KMS-11 (cell line): ENCODE data around the gene BRICD5.

Source experiments
- H2AFZ ChIP-seq: fragments of 200-600 bp; sonication (generic); 2 replicates; pipeline ENCODE4 v1.6.1; 2016; ENCODE audit warnings: antibody characterized with exemption, mixed run types, low read depth
- H3K27ac ChIP-seq: fragments of 200-600 bp; sonication (generic); 2 replicates; pipeline ENCODE4 v1.6.1; 2016; ENCODE audit warnings: mild to moderate bottlenecking, mixed run types
- H3K27me3 ChIP-seq: fragments of 200-600 bp; sonication (generic); 2 replicates; pipeline ENCODE4 v1.6.1; 2017; ENCODE audit warnings: mild to moderate bottlenecking, low read depth, mixed run types, moderate library complexity; ENCODE audit not compliant: insufficient read depth
- H3K36me3 ChIP-seq: fragments of 200-600 bp; sonication (generic); 2 replicates; pipeline ENCODE4 v1.6.1; 2017; ENCODE audit warnings: mild to moderate bottlenecking, mixed run types; ENCODE audit not compliant: insufficient read depth
- H3K4me1 ChIP-seq: fragments of 200-600 bp; sonication (generic); 2 replicates; pipeline ENCODE4 v1.6.1; 2016; ENCODE audit warnings: mild to moderate bottlenecking, low read depth, mixed run types; ENCODE audit not compliant: poor library complexity, severe bottlenecking
- H3K4me2 ChIP-seq: fragments of 200-600 bp; sonication (generic); 2 replicates; pipeline ENCODE4 v1.7.0; 2016; ENCODE audit warnings: mild to moderate bottlenecking, mixed run types
- H3K4me3 ChIP-seq: fragments of 200-600 bp; sonication (generic); IDR thresholded peaks from 2 replicates; pipeline ENCODE4 v1.6.1; 2017; ENCODE audit warnings: low read depth, low read length, mixed read lengths; ENCODE audit not compliant: insufficient read depth
- H3K79me2 ChIP-seq: fragments of 200-600 bp; sonication (generic); 2 replicates; pipeline ENCODE4 v1.6.1; 2016; ENCODE audit warnings: low read depth, mixed run types; ENCODE audit not compliant: insufficient read depth
- H3K9ac ChIP-seq: fragments of 200-600 bp; sonication (generic); 2 replicates; pipeline ENCODE4 v1.6.1; 2016; ENCODE audit warnings: mild to moderate bottlenecking, mixed run types
- H4K20me1 ChIP-seq: fragments of 200-600 bp; sonication (generic); 2 replicates; pipeline ENCODE4 v1.6.1; 2016; ENCODE audit warnings: mild to moderate bottlenecking, mixed run types; ENCODE audit not compliant: insufficient read depth
- TF ChIP-seq, protein P1 (sequence below): fragments of 200-600 bp; sonication (generic); conservative IDR thresholded peaks from 2 replicates; pipeline ENCODE4 v1.6.1; 2017; ENCODE audit warnings: low read depth, mild to moderate bottlenecking, antibody characterized with exemption, low read length, moderate library complexity, mixed read lengths

Gene BRICD5

GRCh38 chr16:2179576-2179975, 31.1 kb downstream of the BRICD5 start:
- H3K27me3 ChIP-seq, result no peaks in the 10 kb centered on the region; the same call in 1 of the 2 replicates
- no peak overlapping the region for H3K9ac ChIP-seq
- no peaks in the 10 kb centered on the region for H3K79me2 ChIP-seq
- no peak overlapping the region for H2AFZ ChIP-seq
- H4K20me1 ChIP-seq, result no peaks in the 10 kb centered on the region
- no peak overlapping the region for H3K27ac ChIP-seq
- TF ChIP-seq, protein P1, sequence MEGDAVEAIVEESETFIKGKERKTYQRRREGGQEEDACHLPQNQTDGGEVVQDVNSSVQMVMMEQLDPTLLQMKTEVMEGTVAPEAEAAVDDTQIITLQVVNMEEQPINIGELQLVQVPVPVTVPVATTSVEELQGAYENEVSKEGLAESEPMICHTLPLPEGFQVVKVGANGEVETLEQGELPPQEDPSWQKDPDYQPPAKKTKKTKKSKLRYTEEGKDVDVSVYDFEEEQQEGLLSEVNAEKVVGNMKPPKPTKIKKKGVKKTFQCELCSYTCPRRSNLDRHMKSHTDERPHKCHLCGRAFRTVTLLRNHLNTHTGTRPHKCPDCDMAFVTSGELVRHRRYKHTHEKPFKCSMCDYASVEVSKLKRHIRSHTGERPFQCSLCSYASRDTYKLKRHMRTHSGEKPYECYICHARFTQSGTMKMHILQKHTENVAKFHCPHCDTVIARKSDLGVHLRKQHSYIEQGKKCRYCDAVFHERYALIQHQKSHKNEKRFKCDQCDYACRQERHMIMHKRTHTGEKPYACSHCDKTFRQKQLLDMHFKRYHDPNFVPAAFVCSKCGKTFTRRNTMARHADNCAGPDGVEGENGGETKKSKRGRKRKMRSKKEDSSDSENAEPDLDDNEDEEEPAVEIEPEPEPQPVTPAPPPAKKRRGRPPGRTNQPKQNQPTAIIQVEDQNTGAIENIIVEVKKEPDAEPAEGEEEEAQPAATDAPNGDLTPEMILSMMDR, result no peak
- no peak overlapping the region for H3K4me2 ChIP-seq
- H3K4me1 ChIP-seq, result no peaks in the 10 kb centered on the region
- no peak overlapping the region for H3K4me3 ChIP-seq
- peaks cover 6% of the 10 kb centered on the region; the same call in 1 of the 2 replicates for H3K36me3 ChIP-seq

- H4K20me1 ChIP-seq, result no peaks in the 10 kb centered on the region
- H3K4me1 ChIP-seq, result no peaks in the 10 kb centered on the region
- H3K27ac ChIP-seq, result no peak overlapping the region
- no peak overlapping the region for H2AFZ ChIP-seq
- no peak overlapping the region for H3K9ac ChIP-seq
- H3K4me3 ChIP-seq, result no peak overlapping the region
- H3K79me2 ChIP-seq, result no peaks in the 10 kb centered on the region
- TF ChIP-seq, protein P1, result no peak
- H3K4me2 ChIP-seq, result no peak overlapping the region
- H3K27me3 ChIP-seq, result no peaks in the 10 kb centered on the region
- H3K36me3 ChIP-seq, result peaks cover 6% of the 10 kb centered on the region; the same call in 1 of the 2 replicates
These were observed 31.6 kb downstream of the BRICD5 start for GRCh38 chr16:2179107-2179501.

- no peaks in the 10 kb centered on the region for H3K4me1 ChIP-seq
- H2AFZ ChIP-seq, result no peak overlapping the region
- no peaks in the 10 kb centered on the region for H3K27me3 ChIP-seq
- TF ChIP-seq, protein P1, result no peak
- H4K20me1 ChIP-seq, result no peaks in the 10 kb centered on the region
- no peak overlapping the region for H3K4me2 ChIP-seq
- H3K9ac ChIP-seq, result no peak overlapping the region
- no peaks in the 10 kb centered on the region for H3K79me2 ChIP-seq
- no peak overlapping the region for H3K27ac ChIP-seq
- H3K4me3 ChIP-seq, result no peak overlapping the region
- peaks cover 6% of the 10 kb centered on the region; the same call in 1 of the 2 replicates for H3K36me3 ChIP-seq
These were observed 32.1 kb downstream of the BRICD5 start for GRCh38 chr16:2178321-2179106.

DNA sequence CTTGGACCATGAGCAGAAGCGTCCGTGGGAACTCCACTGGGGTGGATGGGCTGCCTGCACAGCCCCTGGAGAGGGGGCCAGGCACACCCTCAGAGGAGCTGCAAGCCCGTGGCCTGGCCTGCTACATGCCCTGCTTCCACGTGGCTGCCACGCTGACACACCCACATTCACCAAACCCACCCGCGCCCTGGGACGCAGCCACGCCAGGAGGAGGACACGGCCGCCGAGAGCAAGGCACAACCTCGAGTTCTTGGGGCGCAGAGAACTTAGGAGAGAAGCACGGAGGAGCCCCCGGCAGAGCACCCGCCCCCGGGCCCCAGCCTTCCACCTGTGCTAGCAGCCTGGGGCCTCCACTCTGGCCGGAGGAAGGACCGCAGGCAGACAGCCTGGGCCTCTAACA, 33.1 kb downstream of the BRICD5 start:
- H3K36me3 ChIP-seq, result peaks cover 6% of the 10 kb centered on the region; the same call in 1 of the 2 replicates
- no peaks in the 10 kb centered on the region for H3K27me3 ChIP-seq
- H3K4me3 ChIP-seq, result no peak overlapping the region
- no peak overlapping the region for H3K9ac ChIP-seq
- no peaks in the 10 kb centered on the region for H3K79me2 ChIP-seq
- H3K4me1 ChIP-seq, result no peaks in the 10 kb centered on the region
- no peaks in the 10 kb centered on the region for H4K20me1 ChIP-seq
- no peak overlapping the region for H3K27ac ChIP-seq
- H2AFZ ChIP-seq, result no peak overlapping the region
- TF ChIP-seq, protein P1, result no peak
- no peak overlapping the region for H3K4me2 ChIP-seq
